H9 (cell line): ENCODE data around the gene MAPK12. TPM values are rescaled to one million over a fixed set of nuclear protein-coding genes. Genes with fewer than 3 reads are reported as not detected.

Experiments used
- DNase-seq: peaks from one replicate; pipeline ENCODE4 v3.0.0-alpha.2; 2017
- H2AFZ ChIP-seq: one replicate; pipeline ENCODE4 v1.6.1; 2013; ENCODE audit warnings: mild to moderate bottlenecking, low read length, control low read depth, moderate library complexity
- H2AK5ac ChIP-seq: 2 replicates; pipeline ENCODE4 v1.6.1; 2013; ENCODE audit warnings: low read length, control low read depth, mixed read lengths; ENCODE audit not compliant: insufficient read length
- H2BK120ac ChIP-seq: one replicate; pipeline ENCODE4 v1.6.1; 2013; ENCODE audit warnings: low read depth, mild to moderate bottlenecking, low read length, control low read depth, inconsistent platforms; ENCODE audit not compliant: poor library complexity, severe bottlenecking
- H2BK12ac ChIP-seq: 2 replicates; pipeline ENCODE4 v1.6.1; 2013; ENCODE audit warnings: low read length, control low read depth, mixed read lengths, low read depth; ENCODE audit not compliant: insufficient read length
- H2BK15ac ChIP-seq: 2 replicates; pipeline ENCODE4 v1.6.1; 2013; ENCODE audit warnings: low read depth, low read length, control low read depth
- H2BK20ac ChIP-seq: one replicate; pipeline ENCODE4 v1.6.1; 2013; ENCODE audit warnings: low read depth, mild to moderate bottlenecking, low read length, control low read depth, inconsistent platforms; ENCODE audit not compliant: poor library complexity, severe bottlenecking
- H2BK5ac ChIP-seq: 2 replicates; pipeline ENCODE4 v1.6.1; 2013; ENCODE audit warnings: low read length, control low read depth, mixed read lengths; ENCODE audit not compliant: insufficient read length
- H3K14ac ChIP-seq: 2 replicates; pipeline ENCODE4 v1.6.1; 2013; ENCODE audit warnings: low read length, control low read depth; ENCODE audit not compliant: insufficient read depth
- H3K18ac ChIP-seq: 2 replicates; pipeline ENCODE4 v1.6.1; 2013; ENCODE audit warnings: low read depth, mild to moderate bottlenecking, mixed read lengths, low read length, control low read depth; ENCODE audit not compliant: insufficient read length
- H3K23ac ChIP-seq: 2 replicates; pipeline ENCODE4 v1.6.1; 2013; ENCODE audit warnings: low read length, control low read depth, mixed read lengths, low read depth; ENCODE audit not compliant: insufficient read length
- H3K23me2 ChIP-seq: 2 replicates; pipeline ENCODE4 v1.6.1; 2013; ENCODE audit warnings: low read depth, mild to moderate bottlenecking, mixed read lengths, low read length, control low read depth; ENCODE audit not compliant: insufficient read length, poor library complexity, severe bottlenecking
- H3K27ac ChIP-seq: 2 replicates; pipeline ENCODE4 v1.5.1; 2013; ENCODE audit warnings: low read length, control low read depth, mixed read lengths, low read depth; ENCODE audit not compliant: insufficient read length
- H3K27me3 ChIP-seq: 2 replicates; pipeline ENCODE4 v1.6.1; 2013; ENCODE audit warnings: low read length, control low read depth, inconsistent platforms; ENCODE audit not compliant: insufficient read depth
- H3K4ac ChIP-seq: 2 replicates; pipeline ENCODE4 v1.6.1; 2013; ENCODE audit warnings: low read depth, mild to moderate bottlenecking, control low read depth, inconsistent platforms, low read length, moderate library complexity
- H3K4me1 ChIP-seq: 2 replicates; pipeline ENCODE4 v1.6.1; 2013; ENCODE audit warnings: low read length, control low read depth, inconsistent platforms; ENCODE audit not compliant: insufficient read depth
- H3K4me2 ChIP-seq: 2 replicates; pipeline ENCODE4 v1.6.1; 2013; ENCODE audit warnings: low read length, control low read depth, mixed read lengths; ENCODE audit not compliant: insufficient read length, insufficient read depth
- H3K56ac ChIP-seq: 2 replicates; pipeline ENCODE4 v1.6.1; 2013; ENCODE audit warnings: low read depth, mild to moderate bottlenecking, mixed read lengths, low read length, control low read depth; ENCODE audit not compliant: insufficient read length
- H3K79me1 ChIP-seq: 2 replicates; pipeline ENCODE4 v1.6.1; 2013; ENCODE audit warnings: low read depth, mild to moderate bottlenecking, moderate library complexity, low read length, control low read depth, inconsistent platforms; ENCODE audit not compliant: insufficient read depth, poor library complexity, severe bottlenecking
- H3K79me2 ChIP-seq: 2 replicates; pipeline ENCODE4 v1.6.1; 2013; ENCODE audit warnings: low read length, control low read depth, inconsistent platforms; ENCODE audit not compliant: insufficient read depth
- H3K9ac ChIP-seq: 2 replicates; pipeline ENCODE4 v1.6.1; 2013; ENCODE audit warnings: low read length, control low read depth, mixed read lengths; ENCODE audit not compliant: insufficient read length; ENCODE audit errors: extremely low read depth
- H3K9me3 ChIP-seq: one replicate; pipeline ENCODE4 v1.6.1; 2013; ENCODE audit warnings: low read depth, low read length, inconsistent platforms; ENCODE audit not compliant: control insufficient read depth
- H3T11ph ChIP-seq: one replicate; pipeline ENCODE4 v1.6.1; 2013; ENCODE audit warnings: mild to moderate bottlenecking, low read length, control low read depth, inconsistent platforms
- H4K20me1 ChIP-seq: one replicate; pipeline ENCODE4 v1.6.1; 2013; ENCODE audit not compliant: control insufficient read depth, insufficient read length, insufficient read depth
- H4K5ac ChIP-seq: 2 replicates; pipeline ENCODE4 v1.6.1; 2013; ENCODE audit warnings: low read depth, mild to moderate bottlenecking, mixed read lengths, low read length, control low read depth; ENCODE audit not compliant: insufficient read length
- H4K8ac ChIP-seq: replicated peaks from 2 replicates; pipeline ENCODE4 v1.6.1; 2013; ENCODE audit warnings: low read length, control low read depth, mixed read lengths, low read depth; ENCODE audit not compliant: insufficient read length
- H4K91ac ChIP-seq: 2 replicates; pipeline ENCODE4 v1.6.1; 2013; ENCODE audit warnings: low read depth, mild to moderate bottlenecking, moderate library complexity, mixed read lengths, low read length, control low read depth; ENCODE audit not compliant: insufficient read length
- H3K27ac Mint-ChIP-seq, 3 experiments: 2 replicates in 2 of 3; 3 replicates in 1 of 3; pipeline ENCODE4 v1.8.0; 2020 to 2021; ENCODE audit warnings: mixed read lengths in 3 of 3, mild to moderate bottlenecking in 1 of 3, moderate library complexity in 1 of 3
- H3K27me3 Mint-ChIP-seq: 2 replicates; pipeline ENCODE4 v1.8.0; 2021; ENCODE audit warnings: low read depth, mild to moderate bottlenecking, moderate library complexity, mixed read lengths
- H3K36me3 Mint-ChIP-seq, 3 experiments: 2 replicates in 2 of 3; 3 replicates in 1 of 3; pipeline ENCODE4 v1.8.0; 2020 to 2021; ENCODE audit warnings: low read depth in 3 of 3, mixed read lengths in 3 of 3; ENCODE audit not compliant: insufficient read depth in 1 of 3
- H3K4me1 Mint-ChIP-seq, 2 experiments: 2 replicates each; pipeline ENCODE4 v1.8.0; 2020; ENCODE audit warnings: mixed read lengths in 2 of 2
- H3K4me3 Mint-ChIP-seq, 2 experiments: 2 replicates in 1 of 2; 3 replicates in 1 of 2; pipeline ENCODE4 v1.8.0; 2020 to 2021; ENCODE audit warnings: mild to moderate bottlenecking in 2 of 2, mixed read lengths in 2 of 2, moderate library complexity in 1 of 2
- H3K9me3 Mint-ChIP-seq, 2 experiments: 2 replicates in 1 of 2; 3 replicates in 1 of 2; pipeline ENCODE4 v1.8.0; 2020; ENCODE audit warnings: mild to moderate bottlenecking in 2 of 2, mixed read lengths in 2 of 2, moderate library complexity in 1 of 2
- CTCF ChIP-seq: fragments of 200-600 bp; sonication (generic); conservative IDR thresholded peaks from 3 replicates; pipeline ENCODE4 v1.8.0; 2021; ENCODE audit warnings: antibody characterized with exemption, mild to moderate bottlenecking
- WGBS: extraction: QIAGEN DNeasy Blood & Tissue Kit; methylation state at CpG from one replicate; pipeline ENCODE4 v1.1.7; 2013; ENCODE audit warnings: missing lambda C conversion rate, low lambda C conversion rate, mixed read lengths; ENCODE audit not compliant: insufficient read length; ENCODE audit errors: extremely low coverage; 5-methylcytosine and 5-hydroxymethylcytosine counted together
- total RNA-seq: library from RNA; stranded (reverse); gene quantifications from 2 replicates; pipeline ENCODE4 v1.2.1, GENCODE V29; 2021

MAPK12 gene
- total RNA-seq, 1 experiment from 2014 or later: 31.3 TPM

GRCh38 chr22:50242406-50242949 is 19.0 kb downstream of the MAPK12 start:
- H2AK5ac ChIP-seq: no peak overlapping the region
- no peak overlapping the region for H2BK5ac ChIP-seq
- no peaks in the 10 kb centered on the region for H3K79me1 ChIP-seq
- no peak for TF ChIP-seq CTCF
- H3K23ac ChIP-seq: no peak overlapping the region
- H4K91ac ChIP-seq: no peak overlapping the region
- H2BK15ac ChIP-seq: no peak overlapping the region
- no peaks in the 10 kb centered on the region for H4K20me1 ChIP-seq
- WGBS: no CpG with 5 or more reads among the region's 14 CpGs
- no peak overlapping the region for H4K5ac ChIP-seq
- H3K27ac ChIP-seq: no peak overlapping the region
- peaks cover 20 to 27% of the 10 kb centered on the region in 2 experiments for H3K4me1 Mint-ChIP-seq
- H2AFZ ChIP-seq: no peak overlapping the region
- no peaks in the 10 kb centered on the region for H3K9me3 ChIP-seq
- no peak overlapping the region for H3K9ac ChIP-seq
- no peaks in the 10 kb centered on the region; the same call in 1 of the 2 replicates for H3K27me3 Mint-ChIP-seq
- H3K56ac ChIP-seq: no peak overlapping the region
- H3K27ac Mint-ChIP-seq: no peak overlapping the region
- DNase-seq: no peak
- H3K9me3 Mint-ChIP-seq: no peaks in the 10 kb centered on the region
- peaks cover 2 to 23% (median 14%) of the 10 kb centered on the region in 3 experiments for H3K36me3 Mint-ChIP-seq
- H3K14ac ChIP-seq: no peak overlapping the region
- no peak overlapping the region for H2BK12ac ChIP-seq
- H3K4me1 ChIP-seq: no peaks in the 10 kb centered on the region; the same call in 1 of the 2 replicates
- H3K4me3 Mint-ChIP-seq: peak overlapping the region; percentile 96 to 98
- H3K18ac ChIP-seq: no peak overlapping the region
- no peak overlapping the region for H3K4ac ChIP-seq
- H3K79me2 ChIP-seq: peaks cover 6% of the 10 kb centered on the region; the same call in 1 of the 2 replicates
- no peak overlapping the region for H4K8ac ChIP-seq
- no peaks in the 10 kb centered on the region for H3K27me3 ChIP-seq
- H3K4me2 ChIP-seq: peak overlapping the region; percentile 29
- no peak overlapping the region for H3T11ph ChIP-seq
- H2BK120ac ChIP-seq: no peak overlapping the region
- H3K23me2 ChIP-seq: peaks cover 20% of the 10 kb centered on the region
- H2BK20ac ChIP-seq: no peak overlapping the region
